CD4-positive, alpha-beta T cell treated with Interleukin-17A for 4 hours (primary cell): ENCODE measurements around the gene SIL1.
"Not testable (repeated sequence)": the region's sequence is repeated elsewhere in the genome, so short reads cannot be mapped to it uniquely, and the experiment has no call there.

Experiments used
- DNase-seq: peaks from one replicate; pipeline ENCODE4 v3.0.0-alpha.2; 2020; ENCODE audit warnings: mixed read lengths

SIL1 gene

GRCh38 chr5:139137697-139138096 is 60.5 kb downstream of the SIL1 start:
- no peak for DNase-seq

GRCh38 chr5:139134906-139135305 is 63.3 kb downstream of the SIL1 start:
- DNase-seq = no peak

GRCh38 chr5:139133282-139133681 is 64.9 kb downstream of the SIL1 start:
- no peak for DNase-seq

- no peak for DNase-seq
Observed at GRCh38 chr5:139132515-139132914, 65.7 kb downstream of the SIL1 start.

- no peak for DNase-seq
Observed at GRCh38 chr5:139131921-139132432, 66.2 kb downstream of the SIL1 start.

- DNase-seq = no peak
Observed at GRCh38 chr5:139131465-139131864, 66.7 kb downstream of the SIL1 start.

GRCh38 chr5:139131062-139131461 is 67.1 kb downstream of the SIL1 start:
- DNase-seq = no peak

- no peak for DNase-seq
Observed at GRCh38 chr5:139130214-139130613, 68.0 kb downstream of the SIL1 start.

GRCh38 chr5:139126711-139127111 is 71.5 kb downstream of the SIL1 start:
- DNase-seq = no peak

- DNase-seq = no peak
Observed at GRCh38 chr5:139125991-139126390, 72.2 kb downstream of the SIL1 start.

GRCh38 chr5:139124774-139125520 is 73.2 kb downstream of the SIL1 start:
- no peak for DNase-seq

- no peak for DNase-seq
Observed at GRCh38 chr5:139121120-139121519, 77.0 kb downstream of the SIL1 start.

- no peak for DNase-seq
Observed at GRCh38 chr5:139120521-139120920, 77.6 kb downstream of the SIL1 start.

- DNase-seq = no peak
Observed at GRCh38 chr5:139118804-139119203, 79.4 kb downstream of the SIL1 start.

- no peak for DNase-seq
Observed at GRCh38 chr5:139117342-139117884, 80.8 kb downstream of the SIL1 start.

GRCh38 chr5:139116100-139116655 is 82.0 kb downstream of the SIL1 start:
- no peak for DNase-seq

GRCh38 chr5:139113892-139114291 is 84.3 kb downstream of the SIL1 start:
- DNase-seq = no peak

- not testable (repeated sequence) for DNase-seq
Observed at GRCh38 chr5:139112362-139112761, 85.8 kb downstream of the SIL1 start.

- DNase-seq = no peak
Observed at GRCh38 chr5:139110526-139111168, 87.5 kb downstream of the SIL1 start.

GRCh38 chr5:139108063-139108824 is 89.9 kb downstream of the SIL1 start:
- no peak for DNase-seq

GRCh38 chr5:139105621-139106071 is 92.5 kb downstream of the SIL1 start:
- DNase-seq = no peak

GRCh38 chr5:139104577-139105276 is 93.4 kb downstream of the SIL1 start:
- DNase-seq = no peak
